Measurements from ENCODE around the gene MED13L. TPM values are rescaled to one million over a fixed set of nuclear protein-coding genes. Genes with fewer than 3 reads are reported as not detected.

MED13L gene
- total RNA-seq, 4 donors from 2014 or later, result 153 to 251 (median 194) TPM

- DNase-seq (ENCODE audit: low spot score) (no peak), ATAC-seq (ENCODE audit: low FRiP score) (no peak)
- TF ChIP-seq CTCF (IDR thresholded peaks at IDR 0.05), result no peak
These were observed 338.6 kb downstream of the MED13L start for GRCh38 chr12:115938794-115939377.

GRCh38 chr12:115936997-115937916, 340.2 kb downstream of the MED13L start:
- TF ChIP-seq CTCF (IDR thresholded peaks at IDR 0.05), result no peak

GRCh38 chr12:115934877-115935276, 342.6 kb downstream of the MED13L start:
- DNase-seq (ENCODE audit: low spot score), result no peak
- no peak for TF ChIP-seq CTCF (IDR thresholded peaks at IDR 0.05)
- no peak for ATAC-seq (ENCODE audit: low FRiP score)

More at GRCh38 chr12:115936997-115937916, 340.2 kb downstream of the MED13L start:
- ATAC-seq (ENCODE audit: low FRiP score) (no peak), DNase-seq (ENCODE audit: low spot score) (no peak)

GRCh38 chr12:115934046-115934445, 343.4 kb downstream of the MED13L start:
- ATAC-seq (ENCODE audit: low FRiP score) (peak; percentile 66), DNase-seq (ENCODE audit: low spot score) (no peak)
- TF ChIP-seq CTCF (IDR thresholded peaks at IDR 0.05), result no peak

GRCh38 chr12:115932066-115932465, 345.4 kb downstream of the MED13L start:
- DNase-seq (ENCODE audit: low spot score) (no peak), ATAC-seq (ENCODE audit: low FRiP score) (no peak)
- TF ChIP-seq CTCF (IDR thresholded peaks at IDR 0.05), result no peak

GRCh38 chr12:115930336-115930735, 347.2 kb downstream of the MED13L start:
- DNase-seq (ENCODE audit: low spot score), result no peak
- ATAC-seq (ENCODE audit: low FRiP score), result no peak
- TF ChIP-seq CTCF (IDR thresholded peaks at IDR 0.05), result no peak

All from omental fat pad (tissue), 4 donors.